Naive thymus-derived CD4-positive, alpha-beta T cell (primary cell): ENCODE data around the gene POC1A. TPM values are rescaled to one million over a fixed set of nuclear protein-coding genes. Genes with fewer than 3 reads are reported as not detected.

Experiments used
- ATAC-seq: fragments of 150-1000 bp; cut with Tn5 transposase; 2 replicates; pipeline ENCODE4 v1.10.0; 2021; ENCODE audit warnings: mild to moderate bottlenecking, moderate library complexity
- CTCF ChIA-PET: fragments of 350-600 bp; sonication (Branson Sonifier 250); formaldehyde crosslinking; loops from one replicate; lab custom pipeline; 2021; ENCODE audit warnings: antibody characterized with exemption; lab: Charles Lee
- POLR2A ChIA-PET: fragments of 350-600 bp; sonication (Branson Sonifier 250); formaldehyde crosslinking; loops from one replicate; lab custom pipeline; 2021; ENCODE audit warnings: antibody characterized with exemption, inconsistent platforms; lab: Charles Lee
- DNase-seq, 9 donors: peaks; one replicate each; pipeline versions ENCODE4 v3.0.0 to v3.0.0-alpha.2; 2020 to 2022; ENCODE audit warnings: mixed read lengths in 1 of 9
- H3K27ac ChIP-seq: one replicate; pipeline ENCODE4 v1.7.0; 2013; ENCODE audit warnings: mild to moderate bottlenecking, low read depth, low read length, moderate library complexity
- H3K27me3 ChIP-seq, 2 donors: one replicate each; pipeline ENCODE4 v1.7.0; 2013; ENCODE audit warnings: low read length in 2 of 2, mild to moderate bottlenecking in 2 of 2, moderate library complexity in 2 of 2; ENCODE audit not compliant: control insufficient read depth in 2 of 2, insufficient read depth in 2 of 2
- H3K36me3 ChIP-seq, 3 experiments: 1 replicate in 2 of 3; 2 replicates in 1 of 3; pipeline ENCODE4 v1.7.0; 2013; ENCODE audit warnings: low read length in 3 of 3, mild to moderate bottlenecking in 3 of 3, moderate library complexity in 1 of 3; ENCODE audit not compliant: insufficient read depth in 3 of 3, control insufficient read depth in 2 of 3
- H3K4me1 ChIP-seq, 2 donors: one replicate each; pipeline ENCODE4 v1.7.0; 2013; ENCODE audit warnings: low read length in 2 of 2, mild to moderate bottlenecking in 2 of 2, moderate library complexity in 1 of 2; ENCODE audit not compliant: control insufficient read depth in 2 of 2, insufficient read depth in 2 of 2
- H3K4me3 ChIP-seq: 2 replicates; pipeline ENCODE4 v1.7.0; 2013; ENCODE audit warnings: mild to moderate bottlenecking, low read length
- H3K9me3 ChIP-seq, 3 experiments: 1 replicate in 2 of 3; 2 replicates in 1 of 3; pipeline ENCODE4 v1.7.0; 2013; ENCODE audit warnings: low read length in 3 of 3; ENCODE audit not compliant: control insufficient read depth in 2 of 3
- H3K27ac Mint-ChIP-seq, 9 donors: one replicate each; pipeline ENCODE4 v1.8.0; 2020 to 2022; ENCODE audit warnings: mixed read lengths in 9 of 9, mild to moderate bottlenecking in 8 of 9, moderate library complexity in 5 of 9, inconsistent platforms in 2 of 9
- H3K27me3 Mint-ChIP-seq, 5 donors: one replicate each; pipeline ENCODE4 v1.8.0; 2021 to 2022; ENCODE audit warnings: mixed read lengths in 5 of 5, mild to moderate bottlenecking in 1 of 5
- H3K36me3 Mint-ChIP-seq, 5 donors: one replicate each; pipeline ENCODE4 v1.8.0; 2020 to 2022; ENCODE audit warnings: mixed read lengths in 5 of 5, mild to moderate bottlenecking in 3 of 5, inconsistent platforms in 1 of 5
- H3K4me1 Mint-ChIP-seq, 7 donors: one replicate each; pipeline ENCODE4 v1.8.0; 2020 to 2022; ENCODE audit warnings: mixed read lengths in 7 of 7, mild to moderate bottlenecking in 3 of 7, inconsistent platforms in 1 of 7
- H3K4me3 Mint-ChIP-seq, 10 donors: one replicate each; pipeline ENCODE4 v1.8.0; 2020 to 2022; ENCODE audit warnings: mild to moderate bottlenecking in 10 of 10, mixed read lengths in 10 of 10, moderate library complexity in 6 of 10, inconsistent platforms in 2 of 10
- H3K9me3 Mint-ChIP-seq, 11 donors: one replicate each; pipeline ENCODE4 v1.8.0; 2020 to 2022; ENCODE audit warnings: mixed read lengths in 11 of 11, mild to moderate bottlenecking in 4 of 11, inconsistent platforms in 1 of 11, moderate library complexity in 1 of 11
- intact Hi-C, 2 donors: fragments of 100-400 bp; cut with micrococcal nuclease; formaldehyde crosslinking; loops; one replicate each; pipeline ENCODE4 v1.15.1; 2023
- polyA plus RNA-seq, 2 donors: library from polyadenylated mRNA; unstranded; fragments of 300-500 nt; fragmentation: Illumina TruSeq; gene quantifications; one replicate each; pipeline ENCODE4 v1.2.3, GENCODE V29; 2021
- total RNA-seq, 6 experiments: library from RNA in 5 of 6; stranded (reverse) in 5 of 6; gene quantifications; 1 replicate in 5 of 6; 2 replicates in 1 of 6; pipeline ENCODE4 v1.2.3 and lab custom pipeline; 2021 to 2026

POC1A gene
- total and polyA plus RNA-seq, 7 experiments from 2014 or later: 0.58 to 19.7 (median 1.3) TPM

GRCh38 chr3:52051444-52051843 is 102.8 kb downstream of the POC1A start:
- POLR2A ChIA-PET: interaction anchor here (0.5 to 2.8 kb wide), 3 partner anchors 10 to 73 kb away, joined by 4 to 10 read pairs (median 7); no protein-coding TSS in a partner anchor
- ATAC-seq (no peak), DNase-seq (no peak)
- H3K4me3 ChIP-seq: peak overlapping the region; percentile 77
- no peaks in the 10 kb centered on the region for H3K9me3 ChIP-seq
- peaks cover 14 to 38% (median 16%) of the 10 kb centered on the region in 3 experiments for H3K36me3 ChIP-seq
- Mint-ChIP-seq H3K4me3 (peak overlapping the region in 9 of 10 donors; percentile 87 to 97 (median 92)), H3K27ac (peak overlapping the region; percentile 90 to 99 (median 92)), H3K27me3 (no peaks in the 10 kb centered on the region), H3K9me3 (no peaks in the 10 kb centered on the region), H3K36me3 (peaks cover 0 to 30% (median 15%) of the 10 kb centered on the region in 5 donors), H3K4me1 (peaks cover 38 to 77% (median 61%) of the 10 kb centered on the region in 7 donors)
- peaks cover 58 to 72% of the 10 kb centered on the region in 2 donors for H3K4me1 ChIP-seq
- CTCF ChIA-PET: interaction anchor here (0.5 to 6.4 kb wide), 5 partner anchors 36 to 110 kb away, joined by 4 to 70 read pairs (median 5); partner anchors contain the start of genes PARP3 and RRP9
- H3K27ac ChIP-seq: peak overlapping the region; percentile 80
- intact Hi-C loops: loop anchor here (5.0 to 10.0 kb wide), 5 partner anchors 71 to 1757 kb away; partner anchors contain the start of genes CISH (in 1 of the 2), GLT8D1 (in 1 of the 2), HYAL3 (in 1 of the 2) and IFRD2 (in 1 of the 2)
- no peaks in the 10 kb centered on the region for H3K27me3 ChIP-seq

GRCh38 chr3:52050571-52050970 is 103.7 kb downstream of the POC1A start:
- H3K4me3 Mint-ChIP-seq: peak overlapping the region in 6 of 10 donors; percentile 31 to 97 (median 53)
- Histone ChIP-seq H3K36me3 (peaks cover 14 to 38% (median 16%) of the 10 kb centered on the region in 3 experiments), H3K4me3 (no peak overlapping the region), H3K9me3 (no peaks in the 10 kb centered on the region), H3K4me1 (peaks cover 58 to 72% of the 10 kb centered on the region in 2 donors), H3K27me3 (no peaks in the 10 kb centered on the region), H3K27ac (peak overlapping the region; percentile 80)
- POLR2A ChIA-PET: no interaction called here
- H3K27ac Mint-ChIP-seq: peak overlapping the region in 8 of 9 donors; percentile 9 to 99 (median 88)
- no peak for ATAC-seq
- DNase-seq: no peak
- no peaks in the 10 kb centered on the region for H3K9me3 Mint-ChIP-seq
- no peaks in the 10 kb centered on the region for H3K27me3 Mint-ChIP-seq
- CTCF ChIA-PET: no interaction called here
- peaks cover 38 to 81% (median 67%) of the 10 kb centered on the region in 7 donors for H3K4me1 Mint-ChIP-seq
- intact Hi-C loops: loop anchor here (5.0 to 10.0 kb wide), 5 partner anchors 72 to 1756 kb away; partner anchors contain the start of genes CISH (in 1 of the 2), GLT8D1 (in 1 of the 2), HYAL3 (in 1 of the 2) and IFRD2 (in 1 of the 2)
- peaks cover 0 to 30% (median 15%) of the 10 kb centered on the region in 5 donors for H3K36me3 Mint-ChIP-seq

- Histone ChIP-seq H3K4me3 (no peak overlapping the region), H3K27ac (peak overlapping the region; percentile 67), H3K9me3 (no peaks in the 10 kb centered on the region), H3K4me1 (peaks cover 56 to 69% of the 10 kb centered on the region in 2 donors), H3K36me3 (peaks cover 14 to 38% (median 16%) of the 10 kb centered on the region in 3 experiments), H3K27me3 (no peaks in the 10 kb centered on the region)
- peak overlapping the region in 8 of 9 donors; percentile 57 to 92 (median 78) for H3K27ac Mint-ChIP-seq
- CTCF ChIA-PET: interaction anchor here (0.6 kb wide), 1 partner anchor 29 kb away, joined by 4 read pairs; no protein-coding TSS in a partner anchor
- H3K4me3 Mint-ChIP-seq: peak overlapping the region in 6 of 10 donors; percentile 6 to 72 (median 50)
- DNase-seq (no peak), ATAC-seq (no peak)
- H3K27me3 Mint-ChIP-seq: no peaks in the 10 kb centered on the region
- H3K36me3 Mint-ChIP-seq: peaks cover 0 to 28% (median 15%) of the 10 kb centered on the region in 5 donors
- POLR2A ChIA-PET: no interaction called here
- H3K4me1 Mint-ChIP-seq: peaks cover 35 to 85% (median 72%) of the 10 kb centered on the region in 7 donors
- H3K9me3 Mint-ChIP-seq: no peaks in the 10 kb centered on the region
- intact Hi-C loops: no loop called here
Measured at GRCh38 chr3:52049503-52049902, 104.7 kb downstream of the POC1A start.

- peaks cover 14 to 38% (median 16%) of the 10 kb centered on the region in 3 experiments for H3K36me3 ChIP-seq
- DNase-seq (no peak), ATAC-seq (no peak)
- peak overlapping the region; percentile 55 for H3K27ac ChIP-seq
- no peaks in the 10 kb centered on the region for H3K27me3 ChIP-seq
- H3K27me3 Mint-ChIP-seq: no peaks in the 10 kb centered on the region
- ChIA-PET POLR2A (interaction anchor here (1.2 kb wide), 1 partner anchor 9 kb away, joined by 4 read pairs; the partner anchor contains the start of gene DUSP7), CTCF (no interaction called here)
- H3K27ac Mint-ChIP-seq: peak overlapping the region in 5 of 9 donors; percentile 80 to 92 (median 85)
- no peaks in the 10 kb centered on the region for H3K9me3 Mint-ChIP-seq
- no peaks in the 10 kb centered on the region for H3K9me3 ChIP-seq
- intact Hi-C loops: no loop called here
- H3K4me1 ChIP-seq: peaks cover 35 to 48% of the 10 kb centered on the region in 2 donors
- peaks cover 0 to 12% (median 10%) of the 10 kb centered on the region in 5 donors for H3K36me3 Mint-ChIP-seq
- no peak overlapping the region for H3K4me3 ChIP-seq
- no peak overlapping the region for H3K4me3 Mint-ChIP-seq
- H3K4me1 Mint-ChIP-seq: peaks cover 14 to 67% (median 56%) of the 10 kb centered on the region in 7 donors
Measured at GRCh38 chr3:52047295-52047960, 106.8 kb downstream of the POC1A start.

- peaks cover 0 to 3% (median 0%) of the 10 kb centered on the region in 5 donors for H3K27me3 Mint-ChIP-seq
- ATAC-seq: no peak
- H3K4me3 Mint-ChIP-seq: peak overlapping the region in 1 of 10 donors; percentile 23
- peaks cover 9 to 67% (median 56%) of the 10 kb centered on the region in 7 donors for H3K4me1 Mint-ChIP-seq
- DNase-seq: no peak
- H3K4me3 ChIP-seq: no peak overlapping the region
- peaks cover 14 to 38% (median 16%) of the 10 kb centered on the region in 3 experiments for H3K36me3 ChIP-seq
- H3K27ac ChIP-seq: peak overlapping the region; percentile 55
- peaks cover 30 to 43% of the 10 kb centered on the region in 2 donors for H3K4me1 ChIP-seq
- peaks cover 0 to 11% (median 9%) of the 10 kb centered on the region in 5 donors for H3K36me3 Mint-ChIP-seq
- H3K9me3 Mint-ChIP-seq: no peaks in the 10 kb centered on the region
- CTCF ChIA-PET: no interaction called here
- H3K9me3 ChIP-seq: no peaks in the 10 kb centered on the region
- intact Hi-C loops: no loop called here
- POLR2A ChIA-PET: interaction anchor here (1.0 kb wide), 1 partner anchor 10 kb away, joined by 4 read pairs; no protein-coding TSS in a partner anchor
- peak overlapping the region in 8 of 9 donors; percentile 28 to 85 (median 58) for H3K27ac Mint-ChIP-seq
- no peaks in the 10 kb centered on the region for H3K27me3 ChIP-seq
Measured at GRCh38 chr3:52046902-52047239, 107.4 kb downstream of the POC1A start.

GRCh38 chr3:52046186-52046901 is 107.9 kb downstream of the POC1A start:
- H3K27ac Mint-ChIP-seq: peak overlapping the region; percentile 42 to 85 (median 69)
- no peaks in the 10 kb centered on the region for H3K9me3 Mint-ChIP-seq
- peak overlapping the region in 1 of 10 donors; percentile 23 for H3K4me3 Mint-ChIP-seq
- intact Hi-C loops: no loop called here
- Histone ChIP-seq H3K27ac (peak overlapping the region; percentile 55), H3K9me3 (no peaks in the 10 kb centered on the region), H3K27me3 (no peaks in the 10 kb centered on the region), H3K4me3 (no peak overlapping the region), H3K36me3 (peaks cover 14 to 33% (median 16%) of the 10 kb centered on the region in 3 experiments), H3K4me1 (peaks cover 25 to 37% of the 10 kb centered on the region in 2 donors)
- DNase-seq (no peak), ATAC-seq (no peak)
- ChIA-PET POLR2A (interaction anchor here (0.6 to 1.0 kb wide), 2 partner anchors 11 to 476 kb away, joined by 3 to 4 read pairs; no protein-coding TSS in a partner anchor), CTCF (no interaction called here)
- H3K4me1 Mint-ChIP-seq: peaks cover 6 to 67% (median 56%) of the 10 kb centered on the region in 7 donors
- peaks cover 0 to 5% (median 0%) of the 10 kb centered on the region in 5 donors for H3K27me3 Mint-ChIP-seq
- peaks cover 0 to 11% (median 6%) of the 10 kb centered on the region in 5 donors for H3K36me3 Mint-ChIP-seq
